Loucy (cell line): ENCODE measurements around the gene ZNF180.
A peak's percentile ranks its signal among the peaks of the same experiment; 100 is the strongest.

ENCODE experiments used
- H2AFZ ChIP-seq: fragments of 200-600 bp; sonication (generic); 2 replicates; pipeline ENCODE4 v1.6.0; 2016; ENCODE audit warnings: antibody characterized with exemption, mild to moderate bottlenecking, low read length, moderate library complexity
- H3F3A ChIP-seq: fragments of 200-600 bp; 2 replicates; pipeline ENCODE4 v1.6.0; 2016; ENCODE audit warnings: antibody characterized with exemption, low read depth, mild to moderate bottlenecking
- H3K27me3 ChIP-seq: fragments of 200-600 bp; sonication (generic); 2 replicates; pipeline ENCODE4 v1.6.1; 2014; ENCODE audit warnings: low read length, mild to moderate bottlenecking; ENCODE audit not compliant: insufficient read depth, poor library complexity, severe bottlenecking
- H3K36me3 ChIP-seq: fragments of 200-600 bp; sonication (generic); 2 replicates; pipeline ENCODE4 v1.6.1; 2016; ENCODE audit warnings: low read length; ENCODE audit not compliant: insufficient read depth
- H3K4me1 ChIP-seq: fragments of 200-600 bp; sonication (generic); 2 replicates; pipeline ENCODE4 v1.5.1; 2014; ENCODE audit warnings: low read length, mild to moderate bottlenecking; ENCODE audit not compliant: insufficient read depth, poor library complexity, severe bottlenecking
- H3K4me2 ChIP-seq: fragments of 200-600 bp; sonication (generic); 2 replicates; pipeline ENCODE4 v1.6.0; 2014; ENCODE audit warnings: antibody characterized with exemption, low read length, low read depth, mild to moderate bottlenecking; ENCODE audit not compliant: poor library complexity, severe bottlenecking
- H3K4me3 ChIP-seq: fragments of 200-600 bp; sonication (generic); 2 replicates; pipeline ENCODE4 v1.5.1; 2014; ENCODE audit warnings: low read length, mild to moderate bottlenecking, mixed read lengths; ENCODE audit not compliant: poor library complexity, severe bottlenecking
- H3K79me2 ChIP-seq: fragments of 200-600 bp; sonication (generic); 2 replicates; pipeline ENCODE4 v1.6.1; 2014; ENCODE audit warnings: low read length; ENCODE audit not compliant: insufficient read depth
- H3K9ac ChIP-seq: fragments of 200-600 bp; sonication (generic); 2 replicates; pipeline ENCODE4 v1.6.0; 2014; ENCODE audit warnings: mild to moderate bottlenecking, low read depth, low read length, moderate library complexity; ENCODE audit not compliant: poor library complexity, severe bottlenecking
- H3K9me2 ChIP-seq: fragments of 200-600 bp; sonication (generic); replicated peaks from 2 replicates; pipeline ENCODE4 v1.6.1; 2016; ENCODE audit warnings: low read depth, low read length, mixed read lengths
- H3K9me3 ChIP-seq: fragments of 200-600 bp; sonication (generic); 2 replicates; pipeline ENCODE4 v1.6.1; 2014; ENCODE audit warnings: mild to moderate bottlenecking, antibody characterized with exemption, low read length, low read depth; ENCODE audit not compliant: insufficient read depth
- H4K20me1 ChIP-seq: fragments of 200-600 bp; sonication (generic); 2 replicates; pipeline ENCODE4 v1.6.0; 2014; ENCODE audit warnings: antibody characterized with exemption, low read length, mild to moderate bottlenecking; ENCODE audit not compliant: insufficient read depth, poor library complexity, severe bottlenecking
- EZH2phosphoT487 ChIP-seq: fragments of 200-600 bp; IDR thresholded peaks from 2 replicates; pipeline ENCODE4 v1.6.1; 2018; ENCODE audit warnings: antibody characterized with exemption, mild to moderate bottlenecking, moderate library complexity, borderline replicate concordance
- TF ChIP-seq, protein P1 (sequence below): fragments of 200-600 bp; sonication (generic); conservative IDR thresholded peaks from 2 replicates; pipeline ENCODE4 v1.5.1; 2014; ENCODE audit warnings: mild to moderate bottlenecking, antibody characterized with exemption, low read length

The ZNF180 gene

DNA sequence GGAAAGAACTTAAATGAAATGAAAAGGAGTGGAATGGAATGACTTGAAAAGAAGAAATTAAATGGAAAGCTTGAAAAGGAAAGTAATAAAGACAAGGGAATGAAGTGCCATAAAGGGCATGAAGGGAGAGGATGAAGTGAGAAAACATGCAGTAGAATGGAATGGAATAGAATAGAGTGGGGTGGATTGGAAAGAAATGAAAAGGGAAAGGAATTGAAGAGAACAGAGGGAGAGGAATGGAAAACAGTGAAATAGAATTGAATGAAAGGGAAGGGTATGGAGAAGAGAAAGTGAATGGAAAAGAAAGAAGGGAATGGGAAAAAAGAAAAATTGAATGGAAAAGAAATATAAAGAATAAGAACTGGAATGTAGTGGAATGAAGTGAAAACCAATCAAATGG lies 9.2 kb upstream of the ZNF180 start:
- TF ChIP-seq, protein P1, sequence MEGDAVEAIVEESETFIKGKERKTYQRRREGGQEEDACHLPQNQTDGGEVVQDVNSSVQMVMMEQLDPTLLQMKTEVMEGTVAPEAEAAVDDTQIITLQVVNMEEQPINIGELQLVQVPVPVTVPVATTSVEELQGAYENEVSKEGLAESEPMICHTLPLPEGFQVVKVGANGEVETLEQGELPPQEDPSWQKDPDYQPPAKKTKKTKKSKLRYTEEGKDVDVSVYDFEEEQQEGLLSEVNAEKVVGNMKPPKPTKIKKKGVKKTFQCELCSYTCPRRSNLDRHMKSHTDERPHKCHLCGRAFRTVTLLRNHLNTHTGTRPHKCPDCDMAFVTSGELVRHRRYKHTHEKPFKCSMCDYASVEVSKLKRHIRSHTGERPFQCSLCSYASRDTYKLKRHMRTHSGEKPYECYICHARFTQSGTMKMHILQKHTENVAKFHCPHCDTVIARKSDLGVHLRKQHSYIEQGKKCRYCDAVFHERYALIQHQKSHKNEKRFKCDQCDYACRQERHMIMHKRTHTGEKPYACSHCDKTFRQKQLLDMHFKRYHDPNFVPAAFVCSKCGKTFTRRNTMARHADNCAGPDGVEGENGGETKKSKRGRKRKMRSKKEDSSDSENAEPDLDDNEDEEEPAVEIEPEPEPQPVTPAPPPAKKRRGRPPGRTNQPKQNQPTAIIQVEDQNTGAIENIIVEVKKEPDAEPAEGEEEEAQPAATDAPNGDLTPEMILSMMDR: no peak
- no peak for TF ChIP-seq EZH2phosphoT487
- Histone ChIP-seq H3K27me3 (peaks cover 13% of the 10 kb centered on the region), H4K20me1 (no peaks in the 10 kb centered on the region), H3K9ac (no peak overlapping the region), H3K9me2 (no peaks in the 10 kb centered on the region), H3K4me1 (no peaks in the 10 kb centered on the region), H3F3A (no peaks in the 10 kb centered on the region), H3K4me2 (no peak overlapping the region), H3K9me3 (peaks cover 5% of the 10 kb centered on the region; the same call in 1 of the 2 replicates), H3K36me3 (no peaks in the 10 kb centered on the region), H3K4me3 (no peak overlapping the region), H3K79me2 (no peaks in the 10 kb centered on the region), H2AFZ (no peak overlapping the region)

DNA sequence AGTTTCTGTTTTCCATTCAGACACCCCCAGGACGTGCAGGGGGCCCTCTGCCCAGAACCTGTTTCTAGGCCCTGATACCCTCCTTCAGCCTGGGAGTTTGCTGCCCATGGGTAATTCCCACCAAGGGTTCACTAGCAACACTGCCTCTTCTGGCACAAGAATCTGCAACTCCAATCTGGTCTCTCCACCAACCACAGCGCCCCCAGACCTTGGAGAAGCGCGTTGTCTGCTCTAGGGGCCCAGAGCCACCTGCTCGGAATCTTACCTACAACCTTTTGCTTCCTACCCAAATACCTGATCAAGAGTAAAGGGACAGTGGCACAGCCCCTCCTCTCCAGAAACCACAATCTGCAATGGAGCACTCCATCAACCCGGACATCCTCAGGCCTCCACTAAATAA lies 763 bp downstream of the ZNF180 start:
- Histone ChIP-seq H3K9me3 (peaks cover 20% of the 10 kb centered on the region), H2AFZ (peak overlapping the region; percentile 98), H3K27me3 (peaks cover 7% of the 10 kb centered on the region), H3K4me1 (peaks cover 24% of the 10 kb centered on the region), H3K79me2 (peaks cover 53% of the 10 kb centered on the region), H3F3A (no peaks in the 10 kb centered on the region), H3K4me3 (peak overlapping the region; percentile 90), H3K9ac (peak overlapping the region; percentile 82), H3K9me2 (no peaks in the 10 kb centered on the region), H4K20me1 (peaks cover 16% of the 10 kb centered on the region), H3K4me2 (peak overlapping the region; percentile 89), H3K36me3 (peaks cover 19% of the 10 kb centered on the region; the same call in 1 of the 2 replicates)
- TF ChIP-seq, protein P1: peak; percentile 37
- TF ChIP-seq EZH2phosphoT487: no peak

DNA sequence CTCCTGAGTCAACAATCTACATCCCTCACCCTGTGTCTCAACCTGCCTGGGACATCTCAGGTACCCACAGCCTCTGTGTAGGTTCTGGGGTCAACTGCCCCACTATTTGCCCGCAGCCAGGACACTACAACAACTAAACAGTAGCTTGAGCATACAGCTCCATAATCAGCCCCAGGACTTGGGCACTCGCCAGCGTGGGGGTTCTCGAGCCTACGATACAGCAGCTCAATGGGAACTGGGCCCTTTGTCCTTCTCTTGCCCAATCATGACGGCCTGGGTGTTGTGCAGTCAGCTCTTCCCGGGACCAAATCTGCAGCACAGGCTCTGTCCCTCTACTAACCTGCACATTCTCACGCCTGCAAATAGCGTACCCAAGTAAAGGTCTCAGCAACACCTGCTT lies 1.3 kb downstream of the ZNF180 start:
- Histone ChIP-seq H3K79me2 (peaks cover 59% of the 10 kb centered on the region), H4K20me1 (peaks cover 16% of the 10 kb centered on the region), H3F3A (no peaks in the 10 kb centered on the region), H2AFZ (no peak overlapping the region), H3K4me1 (peaks cover 24% of the 10 kb centered on the region), H3K9me3 (peaks cover 20% of the 10 kb centered on the region), H3K36me3 (peaks cover 24% of the 10 kb centered on the region; the same call in 1 of the 2 replicates), H3K4me3 (peak overlapping the region; percentile 90), H3K9ac (peak overlapping the region; percentile 82), H3K9me2 (no peaks in the 10 kb centered on the region), H3K27me3 (peaks cover 2% of the 10 kb centered on the region), H3K4me2 (peak overlapping the region; percentile 89)
- no peak for TF ChIP-seq EZH2phosphoT487
- TF ChIP-seq, protein P1: no peak
